ENCODE data around the gene PCDHGA3. TPM values are rescaled to one million over a fixed set of nuclear protein-coding genes. Genes with fewer than 3 reads are reported as not detected.

The PCDHGA3 gene
- total RNA-seq, 3 donors from 2014 or later (not counting 1 experiment from before 2014, with no cell fraction given): not detected

GRCh38 chr5:141319699-141320098 lies 23.9 kb upstream of the PCDHGA3 start:
- Histone ChIP-seq H3K4me3 (ENCODE audit: low read length) (peak overlapping the region; percentile 93), H3K4me1 (ENCODE audit: control insufficient read depth, insufficient read depth, low read length) (peaks cover 12% of the 10 kb centered on the region), H3K36me3 (ENCODE audit: control insufficient read depth, insufficient read depth, low read length) (peaks cover 7% of the 10 kb centered on the region), H3K27me3 (ENCODE audit: control insufficient read depth, insufficient read depth, low read length) (no peaks in the 10 kb centered on the region), H3K9me3 (ENCODE audit: control insufficient read depth, insufficient read depth, low read length) (peaks cover 53% of the 10 kb centered on the region), H3K27ac (ENCODE audit: low read length) (peak overlapping the region; percentile 97)
- Mint-ChIP-seq H3K9me3 (peaks cover 19 to 28% of the 10 kb centered on the region in 2 donors), H3K27ac (peak overlapping the region; percentile 100), H3K36me3 (peaks cover 59% of the 10 kb centered on the region), H3K27me3 (ENCODE audit: low read depth in 2 of 2) (peaks cover 0 to 4% of the 10 kb centered on the region in 2 donors), H3K4me1 (peaks cover 31 to 41% of the 10 kb centered on the region in 2 donors), H3K4me3 (peak overlapping the region; percentile 99)
- WGBS (ENCODE audit: insufficient coverage): 80% methylated on average over 5 of the region's 5 CpGs
- no peak for DNase-seq
- intact Hi-C loops (cut with micrococcal nuclease): loop anchor here (1.0 kb wide), 1 partner anchor 245 kb away; no protein-coding TSS in a partner anchor
- ATAC-seq: no peak
- no peak for TF ChIP-seq CTCF (IDR thresholded peaks at IDR 0.05)

- peak within 1 kb of the TSS; percentile 99 for H3K4me3 Mint-ChIP-seq
- Histone ChIP-seq H3K4me3 (ENCODE audit: low read length) (peak within 1 kb of the TSS; percentile 93), H3K9me3 (ENCODE audit: control insufficient read depth, insufficient read depth, low read length) (peaks cover 48% of the 10 kb centered on the region), H3K36me3 (ENCODE audit: control insufficient read depth, insufficient read depth, low read length) (peaks cover 7% of the 10 kb centered on the region), H3K27me3 (ENCODE audit: control insufficient read depth, insufficient read depth, low read length) (no peaks in the 10 kb centered on the region), H3K27ac (ENCODE audit: low read length) (peak within 1 kb of the TSS; percentile 97), H3K4me1 (ENCODE audit: control insufficient read depth, insufficient read depth, low read length) (peaks cover 12% of the 10 kb centered on the region)
- H3K9me3 Mint-ChIP-seq: peaks cover 14 to 20% of the 10 kb centered on the region in 2 donors
- peak; percentile 93 to 97 for DNase-seq
- peaks cover 31 to 34% of the 10 kb centered on the region in 2 donors for H3K4me1 Mint-ChIP-seq
- peak within 1 kb of the TSS; percentile 100 for H3K27ac Mint-ChIP-seq
- peaks cover 3 to 7% of the 10 kb centered on the region in 2 donors for H3K27me3 Mint-ChIP-seq (ENCODE audit: low read depth in 2 of 2)
- intact Hi-C loops (cut with micrococcal nuclease): loop anchor here (1.0 kb wide), 1 partner anchor 244 kb away; no protein-coding TSS in a partner anchor
- TF ChIP-seq CTCF (IDR thresholded peaks at IDR 0.05): peak; percentile 81
- 2% methylated on average over 67 of the region's 67 CpGs for WGBS (ENCODE audit: insufficient coverage)
- peaks cover 51% of the 10 kb centered on the region for H3K36me3 Mint-ChIP-seq
- ATAC-seq: peak; percentile 89 to 96 (median 90)
These were observed 23.1 kb upstream of the PCDHGA3 start, which contains the start of gene TAF7 for GRCh38 chr5:141320225-141321169. Gene TAF7, minus strand, starts transcription at chr5:141320784. Its CDS starts 740 bp downstream, at chr5:141320044.

- TF ChIP-seq CTCF (IDR thresholded peaks at IDR 0.05): no peak
- peaks cover 46% of the 10 kb centered on the region for H3K36me3 Mint-ChIP-seq
- ATAC-seq (no peak), DNase-seq (no peak)
- peaks cover 7% of the 10 kb centered on the region for H3K36me3 ChIP-seq (ENCODE audit: control insufficient read depth, insufficient read depth, low read length)
- H3K27me3 Mint-ChIP-seq (ENCODE audit: low read depth in 2 of 2): peaks cover 14 to 21% of the 10 kb centered on the region in 2 donors
- H3K4me3 ChIP-seq (ENCODE audit: low read length): no peak overlapping the region
- H3K27ac Mint-ChIP-seq: peak overlapping the region in 1 of 2 donors; percentile 100
- peaks cover 18% of the 10 kb centered on the region for H3K4me1 ChIP-seq (ENCODE audit: control insufficient read depth, insufficient read depth, low read length)
- peaks cover 33% of the 10 kb centered on the region for H3K9me3 ChIP-seq (ENCODE audit: control insufficient read depth, insufficient read depth, low read length)
- H3K27me3 ChIP-seq (ENCODE audit: control insufficient read depth, insufficient read depth, low read length): no peaks in the 10 kb centered on the region
- H3K9me3 Mint-ChIP-seq: peaks cover 11 to 17% of the 10 kb centered on the region in 2 donors
- H3K4me1 Mint-ChIP-seq: peaks cover 39% of the 10 kb centered on the region in 2 donors
- 71% methylated on average over 1 of the region's 3 CpGs for WGBS (ENCODE audit: insufficient coverage)
- intact Hi-C loops (cut with micrococcal nuclease): no loop called here
- no peak overlapping the region for H3K27ac ChIP-seq (ENCODE audit: low read length)
- peak overlapping the region; percentile 99 for H3K4me3 Mint-ChIP-seq
These were observed 21.4 kb upstream of the PCDHGA3 start for GRCh38 chr5:141322261-141322660.

Data from natural killer cell (primary cell).